ENCODE data around the gene CRYBG2. TPM values are rescaled to one million over a fixed set of nuclear protein-coding genes. Genes with fewer than 3 reads are reported as not detected.

The CRYBG2 gene
- total RNA-seq, 1 experiment from 2014 or later, result 21.7 TPM

- Histone ChIP-seq H3K27ac (no peak overlapping the region), H3K9me3 (ENCODE audit: insufficient read depth, low read depth) (no peaks in the 10 kb centered on the region), H4K20me1 (ENCODE audit: insufficient read depth) (no peaks in the 10 kb centered on the region), H3K27me3 (ENCODE audit: insufficient read depth, low read depth) (no peaks in the 10 kb centered on the region), H3K4me3 (no peak overlapping the region), H3K9me2 (ENCODE audit: insufficient read depth) (no peaks in the 10 kb centered on the region), H3K4me2 (no peak overlapping the region), H2AFZ (no peak overlapping the region), H3K36me3 (ENCODE audit: low read depth) (no peaks in the 10 kb centered on the region), H3K79me2 (ENCODE audit: low read depth) (no peaks in the 10 kb centered on the region), H3F3A (ENCODE audit: insufficient read depth, low read depth) (no peaks in the 10 kb centered on the region), H3K4me1 (replicated peaks; ENCODE audit: insufficient read depth) (no peaks in the 10 kb centered on the region)
- POLR2A ChIA-PET (ENCODE audit: unreplicated experiment), result interaction anchor here (0.6 kb wide), 2 partner anchors 106 to 315 kb away, joined by 3 to 4 read pairs; no protein-coding TSS in a partner anchor
- DNase-seq, result no peak
- intact Hi-C loops (cut with micrococcal nuclease; ENCODE audit: unreplicated experiment), result no loop called here
- no peak for TF ChIP-seq EZH2 (IDR thresholded peaks at IDR 0.05; ENCODE audit: low read depth)
- no peak for TF ChIP-seq CTCF (conservative IDR thresholded peaks at IDR 0.05)
- CTCF ChIA-PET, result no interaction called here
- no TSS peak for BruUV-seq (replicated peaks)
Observed at GRCh38 chr1:26370591-26371382, 16.9 kb upstream of the CRYBG2 start.

GRCh38 chr1:26368486-26368885 lies 14.6 kb upstream of the CRYBG2 start:
- ChIA-PET CTCF (no interaction called here), POLR2A (ENCODE audit: unreplicated experiment) (no interaction called here)
- H3K4me2 ChIP-seq, result no peak overlapping the region

GRCh38 chr1:26368006-26368405 lies 14.1 kb upstream of the CRYBG2 start:
- CTCF ChIA-PET, result no interaction called here

More at GRCh38 chr1:26368486-26368885, 14.6 kb upstream of the CRYBG2 start:
- H3K36me3 ChIP-seq (ENCODE audit: low read depth), result no peaks in the 10 kb centered on the region
- TF ChIP-seq CTCF (conservative IDR thresholded peaks at IDR 0.05) (no peak), EZH2 (IDR thresholded peaks at IDR 0.05; ENCODE audit: low read depth) (no peak)
- no peak overlapping the region for H3K27ac ChIP-seq
- BruUV-seq (replicated peaks), result no TSS peak
- intact Hi-C loops (cut with micrococcal nuclease; ENCODE audit: unreplicated experiment), result no loop called here
- no peak overlapping the region for H3K4me3 ChIP-seq
- H3K79me2 ChIP-seq (ENCODE audit: low read depth), result no peaks in the 10 kb centered on the region
- no peak overlapping the region for H2AFZ ChIP-seq
- H3K9me3 ChIP-seq (ENCODE audit: insufficient read depth, low read depth), result no peaks in the 10 kb centered on the region
- H3F3A ChIP-seq (ENCODE audit: insufficient read depth, low read depth), result no peaks in the 10 kb centered on the region
- no peaks in the 10 kb centered on the region for H3K4me1 ChIP-seq (replicated peaks; ENCODE audit: insufficient read depth)
- no peaks in the 10 kb centered on the region for H3K27me3 ChIP-seq (ENCODE audit: insufficient read depth, low read depth)
- no peaks in the 10 kb centered on the region for H3K9me2 ChIP-seq (ENCODE audit: insufficient read depth)
- no peak for DNase-seq
- no peaks in the 10 kb centered on the region for H4K20me1 ChIP-seq (ENCODE audit: insufficient read depth)

More at GRCh38 chr1:26368006-26368405, 14.1 kb upstream of the CRYBG2 start:
- no TSS peak for BruUV-seq (replicated peaks)
- Histone ChIP-seq H4K20me1 (ENCODE audit: insufficient read depth) (no peaks in the 10 kb centered on the region), H3K9me3 (ENCODE audit: insufficient read depth, low read depth) (no peaks in the 10 kb centered on the region), H3K4me1 (replicated peaks; ENCODE audit: insufficient read depth) (no peaks in the 10 kb centered on the region), H3K79me2 (ENCODE audit: low read depth) (no peaks in the 10 kb centered on the region), H2AFZ (no peak overlapping the region), H3K27me3 (ENCODE audit: insufficient read depth, low read depth) (no peaks in the 10 kb centered on the region), H3F3A (ENCODE audit: insufficient read depth, low read depth) (no peaks in the 10 kb centered on the region), H3K4me3 (no peak overlapping the region), H3K9me2 (ENCODE audit: insufficient read depth) (no peaks in the 10 kb centered on the region), H3K36me3 (ENCODE audit: low read depth) (no peaks in the 10 kb centered on the region), H3K4me2 (no peak overlapping the region), H3K27ac (no peak overlapping the region)
- DNase-seq, result no peak
- intact Hi-C loops (cut with micrococcal nuclease; ENCODE audit: unreplicated experiment), result no loop called here
- TF ChIP-seq CTCF (conservative IDR thresholded peaks at IDR 0.05) (no peak), EZH2 (IDR thresholded peaks at IDR 0.05; ENCODE audit: low read depth) (no peak)
- POLR2A ChIA-PET (ENCODE audit: unreplicated experiment), result no interaction called here
